SK-N-SH (cell line): ENCODE results near the gene SNX5. TPM values are rescaled to one million over a fixed set of nuclear protein-coding genes. Genes with fewer than 3 reads are reported as not detected.

Experiments used
- CTCF ChIA-PET: fragments of 300-600, 350-600 bp; formaldehyde crosslinking; extraction: SDS; loops from one replicate; lab custom pipeline; 2021; lab: Yijun Ruan, JAX
- POLR2A ChIA-PET: fragments of 350-600 bp; sonication (Branson Sonifier 250); formaldehyde crosslinking; extraction: SDS; loops from one replicate; lab custom pipeline; 2020; ENCODE audit warnings: antibody characterized with exemption, inconsistent platforms; lab: Yijun Ruan, JAX
- DNase-seq: peaks from one replicate; pipeline ENCODE4 v3.0.0; 2012
- H2AFZ ChIP-seq: fragments of 200-600 bp; sonication (generic); 2 replicates; pipeline ENCODE4 v1.8.1; 2016; ENCODE audit warnings: antibody characterized with exemption, mild to moderate bottlenecking, low read depth
- H3F3A ChIP-seq: fragments of 200-600 bp; sonication (generic); replicated peaks from 2 replicates; pipeline ENCODE3; 2016; ENCODE audit warnings: antibody characterized with exemption, mild to moderate bottlenecking; ENCODE audit not compliant: insufficient read depth
- H3K27ac ChIP-seq, 2 experiments: fragments of 200-500 bp in 1 of 2; fragments of 200-600 bp in 1 of 2; sonication (Bioruptor generic) in 1 of 2; sonication (generic), shearing (Covaris generic) in 1 of 2; 2 replicates each; pipeline versions ENCODE4 v1.5.1 to v1.6.1; 2014 to 2016; ENCODE audit warnings: low read depth in 2 of 2, inconsistent platforms in 1 of 2, low read length in 1 of 2, mild to moderate bottlenecking in 1 of 2, mixed read lengths in 1 of 2
- H3K27me3 ChIP-seq: fragments of 200-600 bp; sonication (generic), shearing (Covaris generic); 2 replicates; pipeline ENCODE4 v1.6.1; 2016; ENCODE audit warnings: mixed run types; ENCODE audit not compliant: insufficient read depth
- H3K36me3 ChIP-seq, 2 experiments: fragments of 200-500 bp in 1 of 2; fragments of 200-600 bp in 1 of 2; sonication (Bioruptor generic) in 1 of 2; sonication (generic) in 1 of 2; replicated peaks in 1 of 2; 2 replicates each; pipeline versions ENCODE3 to v1.5.1; 2014 to 2016; ENCODE audit warnings: low read length in 1 of 2, mild to moderate bottlenecking in 1 of 2; ENCODE audit not compliant: insufficient read depth in 2 of 2, control insufficient read depth in 1 of 2
- H3K4me1 ChIP-seq, 2 experiments: fragments of 200-500 bp in 1 of 2; fragments of 200-600 bp in 1 of 2; sonication (Bioruptor generic) in 1 of 2; sonication (generic), shearing (Covaris generic) in 1 of 2; 2 replicates each; pipeline versions ENCODE4 v1.5.1 to v1.6.1; 2014 to 2016; ENCODE audit warnings: low read depth in 1 of 2, low read length in 1 of 2, mixed run types in 1 of 2; ENCODE audit not compliant: insufficient read depth in 2 of 2, control insufficient read depth in 1 of 2
- H3K4me2 ChIP-seq: fragments of 200-600 bp; sonication (generic), shearing (Covaris generic); 2 replicates; pipeline ENCODE4 v1.6.1; 2017; ENCODE audit warnings: mixed run types
- H3K4me3 ChIP-seq, 2 experiments: fragments of 200-500 bp in 1 of 2; fragments of 200-600 bp in 1 of 2; sonication (Bioruptor generic) in 1 of 2; sonication (generic), shearing (Covaris generic) in 1 of 2; 2 replicates each; pipeline versions ENCODE4 v1.5.1 to v1.8.1; 2014 to 2016; ENCODE audit warnings: low read depth in 2 of 2, inconsistent platforms in 1 of 2, low read length in 1 of 2, mild to moderate bottlenecking in 1 of 2, mixed read lengths in 1 of 2, moderate library complexity in 1 of 2
- H3K79me2 ChIP-seq: fragments of 200-600 bp; sonication (generic); 2 replicates; pipeline ENCODE4 v1.8.1; 2017; ENCODE audit warnings: mild to moderate bottlenecking; ENCODE audit not compliant: insufficient read depth
- H3K9ac ChIP-seq: fragments of 200-600 bp; sonication (generic); 2 replicates; pipeline ENCODE4 v1.6.1; 2017; ENCODE audit warnings: mixed run types
- H3K9me2 ChIP-seq: fragments of 200-600 bp; sonication (generic); 2 replicates; pipeline ENCODE4 v1.6.1; 2017; ENCODE audit warnings: mixed run types
- H3K9me3 ChIP-seq: fragments of 200-600 bp; sonication (generic); 2 replicates; pipeline ENCODE4 v1.6.1; 2017; ENCODE audit warnings: mixed run types, mild to moderate bottlenecking, moderate library complexity
- H4K20me1 ChIP-seq: fragments of 200-600 bp; sonication (generic); 2 replicates; pipeline ENCODE4 v1.6.1; 2017; ENCODE audit warnings: mild to moderate bottlenecking, mixed run types; ENCODE audit not compliant: insufficient read depth
- FOSL2 ChIP-seq: IDR thresholded peaks from 2 replicates; pipeline ENCODE4 v1.4.0; 2012; ENCODE audit warnings: low read depth, mild to moderate bottlenecking, moderate library complexity, borderline replicate concordance
- MEF2A ChIP-seq: IDR thresholded peaks from 2 replicates; pipeline ENCODE4 v1.4.0; 2012; ENCODE audit warnings: low read depth, borderline replicate concordance
- NFIC ChIP-seq: IDR thresholded peaks from 2 replicates; pipeline ENCODE4 v1.4.0; 2012; ENCODE audit warnings: borderline replicate concordance
- NRF1 ChIP-seq: IDR thresholded peaks from 2 replicates; pipeline ENCODE4 v1.6.1; 2012; ENCODE audit warnings: low read depth, mild to moderate bottlenecking, low read length
- POLR2AphosphoS5 ChIP-seq: IDR thresholded peaks from 2 replicates; pipeline ENCODE4 v1.6.1; 2012; ENCODE audit warnings: low read depth, low read length
- RCOR1 ChIP-seq: fragments of 150-350 bp; IDR thresholded peaks from 2 replicates; pipeline ENCODE4 v1.6.1; 2017; ENCODE audit warnings: antibody characterized with exemption, low read length
- REST ChIP-seq: IDR thresholded peaks from 2 replicates; pipeline ENCODE4 v1.6.1; 2012; ENCODE audit warnings: mild to moderate bottlenecking, low read depth, low read length, moderate library complexity
- RXRA ChIP-seq: IDR thresholded peaks from 2 replicates; pipeline ENCODE4 v1.4.0; 2012; ENCODE audit warnings: low read depth, mild to moderate bottlenecking, borderline replicate concordance
- TCF12 ChIP-seq: IDR thresholded peaks from 2 replicates; pipeline ENCODE4 v1.4.0; 2012
- TEAD4 ChIP-seq: IDR thresholded peaks from 2 replicates; pipeline ENCODE4 v1.4.0; 2012; ENCODE audit warnings: mild to moderate bottlenecking, borderline replicate concordance; ENCODE audit not compliant: insufficient read depth
- WGBS: methylation state at CpG from one replicate; pipeline ENCODE4 v1.1.6; 2017; ENCODE audit warnings: low lambda C conversion rate; 5-methylcytosine and 5-hydroxymethylcytosine counted together
- polyA plus RNA-seq, 3 experiments: library from polyadenylated mRNA; depleted of rRNA; stranded (reverse); fragments of >200 nt; gene quantifications; 2 replicates each; pipeline ENCODE4 v1.2.3, GENCODE V29; 2012

SNX5 gene
- polyA plus RNA-seq, 1 of the 3 experiments (the other 2 are of a cell fraction): 76.2 TPM

GRCh38 chr20:17936761-17937732, 31.5 kb downstream of the SNX5 start:
- no peaks in the 10 kb centered on the region for H3K9me2 ChIP-seq
- CTCF ChIA-PET: interaction anchor here (1.0 to 7.0 kb wide), 6 partner anchors 10 to 432 kb away, joined by 3 to 75 read pairs (median 8); partner anchors contain the start of gene RRBP1
- no peak overlapping the region for H3K9ac ChIP-seq
- peaks cover 0 to 11% of the 10 kb centered on the region in 2 experiments; a peak in 1 of 4 replicates for H3K4me1 ChIP-seq
- no peak overlapping the region for H2AFZ ChIP-seq
- peaks cover 8% of the 10 kb centered on the region for H3F3A ChIP-seq
- 75% methylated on average over 16 of the region's 19 CpGs for WGBS
- H3K79me2 ChIP-seq: no peaks in the 10 kb centered on the region
- TF ChIP-seq MEF2A: no peak
- TF ChIP-seq RCOR1: no peak
- TF ChIP-seq RXRA: no peak
- TF ChIP-seq FOSL2: no peak
- TF ChIP-seq, all 33 proteins: peak for 0
- Histone ChIP-seq H4K20me1 (0 out of 2 replicates have a peak, but pooled peaks cover 3% of the 10 kb centered on the region), H3K36me3 (peaks cover 7 to 20% of the 10 kb centered on the region in 2 experiments), H3K4me3 (no peak overlapping the region), H3K27ac (no peak overlapping the region), H3K27me3 (no peaks in the 10 kb centered on the region), H3K9me3 (no peaks in the 10 kb centered on the region), H3K4me2 (no peak overlapping the region)
- POLR2A ChIA-PET: interaction anchor here (1.3 kb wide), 1 partner anchor 22 kb away, joined by 3 read pairs; no protein-coding TSS in a partner anchor
- DNase-seq: no peak

DNA sequence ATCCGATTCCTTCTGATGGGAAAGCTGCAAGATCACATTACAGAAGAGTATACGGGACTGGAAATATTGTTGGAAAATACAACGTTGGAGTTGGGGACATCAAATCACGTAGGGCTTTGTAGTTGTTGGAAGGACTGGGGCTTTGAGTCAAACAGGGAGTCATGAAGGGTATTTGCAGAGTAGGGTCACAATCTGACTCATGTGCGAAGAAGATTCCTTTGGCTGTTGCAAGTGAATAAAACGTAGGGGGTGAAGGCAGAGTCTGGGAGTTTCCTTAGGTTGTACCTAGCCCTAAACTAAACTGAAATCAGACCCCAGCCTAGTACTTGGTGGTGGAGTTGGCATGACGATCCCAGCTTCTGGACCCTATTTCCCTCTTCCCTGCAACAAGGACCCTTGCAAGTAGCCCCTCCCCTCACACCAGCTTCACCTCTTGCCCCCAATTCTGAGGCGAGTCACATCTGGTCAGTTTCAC, 32.3 kb downstream of the SNX5 start:
- H3K4me2 ChIP-seq: no peak overlapping the region
- no peaks in the 10 kb centered on the region for H3K79me2 ChIP-seq
- H3K27me3 ChIP-seq: no peaks in the 10 kb centered on the region
- DNase-seq: no peak
- WGBS: 81% methylated on average over 8 of the region's 8 CpGs
- H3K9me2 ChIP-seq: no peaks in the 10 kb centered on the region
- no peak overlapping the region for H2AFZ ChIP-seq
- POLR2A ChIA-PET: no interaction called here
- no peaks in the 10 kb centered on the region for H3K9me3 ChIP-seq
- no peak overlapping the region for H3K4me3 ChIP-seq
- H4K20me1 ChIP-seq: no peaks in the 10 kb centered on the region
- no peak overlapping the region for H3K9ac ChIP-seq
- peaks cover 0 to 11% of the 10 kb centered on the region in 2 experiments; a peak in 1 of 4 replicates for H3K4me1 ChIP-seq
- TF ChIP-seq POLR2AphosphoS5 (no peak), NRF1 (no peak), RCOR1 (no peak), NFIC (no peak), TEAD4 (no peak), REST (no peak), TCF12 (no peak)
- peaks cover 6% of the 10 kb centered on the region for H3F3A ChIP-seq
- peaks cover 0 to 12% of the 10 kb centered on the region in 2 experiments for H3K36me3 ChIP-seq
- H3K27ac ChIP-seq: no peak overlapping the region
- CTCF ChIA-PET: interaction anchor here (1.5 to 7.0 kb wide), 4 partner anchors 42 to 287 kb away, joined by 3 to 75 read pairs (median 6); partner anchors contain the start of gene RRBP1
